Activated CD8-positive, alpha-beta memory T cell treated with anti-CD3 and anti-CD28 coated beads, Interleukin-2, amount 50 U/mL, for 4 hours (primary cell): Measurements from ENCODE around the gene ACHE.
"Not testable (repeated sequence)": the region's sequence is repeated elsewhere in the genome, so short reads cannot be mapped to it uniquely, and the experiment has no call there.

ENCODE experiments used
- DNase-seq: peaks from one replicate; pipeline ENCODE4 v3.0.0-alpha.2; 2020

Gene ACHE

DNA sequence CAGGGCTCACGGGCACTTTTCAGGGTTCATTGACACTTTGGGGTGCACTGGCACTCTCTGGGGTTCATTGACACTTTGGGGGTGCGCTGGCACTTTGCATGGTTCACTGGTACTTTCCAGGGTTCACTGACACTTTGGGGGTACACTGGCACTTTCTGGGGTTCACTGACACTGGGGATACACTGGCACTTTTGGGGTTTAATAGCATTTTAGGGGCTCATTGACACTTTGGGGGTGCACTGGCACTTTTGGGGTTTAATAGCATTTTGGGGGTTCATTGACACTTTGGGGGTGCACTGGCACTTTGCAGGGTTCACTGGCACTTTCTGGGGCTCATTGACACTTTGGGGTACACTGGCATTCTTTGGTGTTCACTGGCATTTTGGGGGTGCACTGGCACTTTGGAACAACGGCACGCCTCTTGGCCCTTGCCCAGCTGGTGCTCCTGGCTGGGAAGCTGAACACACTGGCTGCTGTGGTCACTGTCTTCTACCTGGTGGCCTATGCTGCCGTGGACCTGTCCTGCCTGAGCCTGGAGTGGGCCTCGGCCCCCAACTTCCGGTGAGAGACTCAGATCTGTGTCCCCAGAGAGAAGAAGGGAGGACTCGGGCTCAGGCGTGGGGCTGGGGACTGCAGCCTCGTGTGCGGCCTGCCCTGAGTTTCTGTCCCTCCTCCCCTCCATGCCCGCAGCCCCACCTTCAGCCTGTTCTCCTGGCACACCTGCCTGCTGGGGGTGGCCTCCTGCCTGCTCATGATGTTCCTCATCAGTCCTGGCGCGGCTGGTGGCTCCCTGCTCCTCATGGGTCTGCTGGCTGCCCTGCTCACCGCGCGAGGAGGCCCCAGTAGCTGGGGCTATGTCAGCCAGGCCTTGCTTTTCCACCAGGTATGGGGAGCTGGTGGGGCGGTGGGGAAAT, 34.7 kb downstream of the ACHE start:
- DNase-seq, result no peak

GRCh38 chr7:100859856-100860255, 35.8 kb downstream of the ACHE start:
- no peak for DNase-seq

DNA sequence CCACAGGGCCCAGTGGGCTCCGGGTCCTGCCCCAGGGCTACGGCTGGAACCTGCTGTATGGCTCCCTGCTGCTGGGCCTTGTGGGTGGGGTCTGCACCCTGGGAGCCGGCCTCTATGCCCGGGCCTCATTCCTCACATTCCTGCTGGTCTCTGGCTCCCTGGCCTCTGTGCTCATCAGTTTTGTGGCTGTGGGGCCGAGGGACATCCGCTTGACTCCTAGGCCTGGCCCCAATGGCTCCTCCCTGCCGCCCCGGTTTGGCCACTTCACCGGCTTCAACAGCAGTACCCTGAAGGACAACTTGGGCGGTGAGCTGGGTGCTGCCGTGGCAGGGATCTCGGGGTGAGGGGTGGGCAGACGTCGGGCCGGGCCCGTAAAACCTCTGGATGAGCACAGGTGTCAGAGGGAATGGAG, 38.8 kb downstream of the ACHE start:
- no peak for DNase-seq

DNA sequence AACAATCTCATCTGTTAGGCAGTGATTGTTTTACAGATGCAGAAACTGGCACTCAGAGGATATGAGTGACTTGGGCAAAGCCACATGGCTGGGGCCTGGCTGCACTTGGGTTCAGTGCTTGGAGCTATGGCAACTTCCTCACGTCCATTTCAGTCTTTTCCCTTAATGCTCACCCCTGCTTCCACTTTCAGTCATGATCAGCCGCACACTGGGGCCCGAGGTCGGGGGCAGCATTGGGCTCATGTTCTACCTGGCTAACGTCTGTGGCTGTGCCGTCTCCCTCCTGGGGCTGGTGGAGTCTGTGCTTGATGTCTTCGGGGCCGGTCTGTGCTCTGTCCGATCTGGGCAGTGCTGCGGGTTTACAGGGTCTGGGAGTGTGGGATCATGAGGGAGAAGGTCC, 40.2 kb downstream of the ACHE start:
- DNase-seq, result no peak

DNA sequence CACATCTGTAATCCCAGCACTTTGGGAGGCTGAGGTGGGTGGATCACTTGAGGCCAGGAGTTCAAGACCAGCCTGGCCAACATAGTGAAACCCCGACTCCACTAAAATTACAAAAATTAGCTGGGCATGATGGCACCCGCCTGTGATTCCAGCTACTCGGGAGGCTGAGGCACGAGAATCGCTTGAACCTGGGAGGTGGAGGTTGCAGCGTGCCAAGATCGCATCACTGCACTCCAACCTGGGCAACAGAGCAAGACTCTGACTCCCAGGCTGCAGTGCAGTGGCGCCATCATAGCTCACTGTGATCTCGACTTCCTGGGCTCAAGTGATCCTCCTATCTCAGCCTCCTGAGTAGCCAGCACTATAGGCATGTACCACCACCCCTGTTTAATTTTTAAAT, 40.8 kb downstream of the ACHE start:
- DNase-seq, result not testable (repeated sequence)

GRCh38 chr7:100854146-100854895, 41.4 kb downstream of the ACHE start:
- DNase-seq, result no peak

DNA sequence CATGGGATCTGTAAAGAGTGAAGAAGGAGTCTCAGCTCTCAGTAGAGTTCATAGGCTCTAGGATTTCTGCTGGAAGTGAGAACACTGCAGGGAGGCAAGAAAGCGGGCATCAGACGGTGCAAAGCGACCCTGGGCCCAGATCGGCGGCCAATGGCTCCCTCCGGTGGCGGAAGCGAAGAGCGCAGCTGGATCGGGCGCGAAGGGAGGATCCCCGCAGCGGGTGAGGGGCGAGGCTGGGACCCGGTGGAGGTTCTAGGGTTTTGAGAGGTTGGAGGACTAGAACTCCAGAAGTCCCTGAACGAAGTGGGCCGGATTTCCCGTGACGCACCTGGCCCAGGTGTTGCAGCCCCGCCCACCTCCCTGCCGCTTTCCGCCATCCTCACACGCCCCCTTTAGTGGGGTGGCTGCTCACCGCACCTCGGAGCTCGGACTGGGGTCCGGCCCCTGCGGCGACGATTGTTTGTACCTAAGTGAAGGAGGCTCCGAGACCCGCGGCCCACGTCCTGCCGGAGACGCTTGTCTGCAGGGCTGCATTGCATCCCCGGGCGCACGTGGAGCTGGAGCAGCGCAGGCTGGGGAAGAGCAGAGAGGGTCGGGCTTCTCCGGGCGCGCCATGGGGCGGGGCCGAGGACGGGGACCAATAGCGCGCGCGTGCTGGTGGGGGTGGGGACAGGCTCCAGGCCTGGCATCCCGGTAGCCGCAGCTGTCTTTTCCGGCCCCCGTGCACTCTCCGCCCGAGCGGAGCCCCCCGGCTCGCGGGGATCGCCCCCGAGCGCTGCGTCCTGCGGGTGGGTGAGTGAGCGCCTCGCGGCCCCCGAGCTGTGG, 43.4 kb downstream of the ACHE start, which contains the start of gene SLC12A9:
Gene SLC12A9 (plus strand): TSS at position 666 of the 825 bp plus-strand sequence. CDS start 1,485 bp downstream, outside the sequence.
- peak; percentile 88 for DNase-seq

- DNase-seq, result no peak
Observed at GRCh38 chr7:100847360-100847759, 48.3 kb downstream of the ACHE start.

GRCh38 chr7:100840470-100841100, 55.1 kb downstream of the ACHE start:
- no peak for DNase-seq
